Measurements from ENCODE around the gene SEPTIN2. TPM values are rescaled to one million over a fixed set of nuclear protein-coding genes. Genes with fewer than 3 reads are reported as not detected.
A peak's percentile ranks its signal among the peaks of the same experiment; 100 is the strongest.

Gene SEPTIN2
- total RNA-seq, 2 donors from 2014 or later, result 226 to 271 TPM

DNA sequence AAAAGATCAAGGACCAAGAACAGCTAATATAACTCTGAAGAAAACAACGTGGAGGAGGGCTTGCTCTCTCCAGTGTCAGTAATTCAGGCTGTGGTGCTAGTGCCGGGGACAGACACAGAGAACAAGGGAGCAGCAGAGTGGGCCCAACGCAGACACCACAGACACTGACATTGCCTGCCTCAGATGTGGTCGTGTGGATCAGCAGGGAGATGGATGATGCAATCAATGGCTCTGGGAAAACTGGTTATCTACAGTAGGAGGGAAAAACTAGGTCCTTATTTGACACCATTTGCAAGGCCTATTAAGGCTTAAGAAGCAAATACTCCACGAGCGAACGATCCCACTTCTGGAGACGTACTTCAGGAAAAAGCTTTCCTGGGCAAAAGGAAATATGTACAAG is 36.3 kb upstream of the SEPTIN2 start:
- Histone ChIP-seq H3K27ac (no peak overlapping the region), H3K4me1 (peaks cover 28% of the 10 kb centered on the region), H3K9me3 (no peaks in the 10 kb centered on the region), H3K36me3 (replicated peaks in 1 of 2; ENCODE audit: insufficient read depth in 1 of 2, low read depth in 2 of 2) (no peaks in the 10 kb centered on the region), H3K4me3 (no peak overlapping the region), H3K27me3 (no peaks in the 10 kb centered on the region)
- DNase-seq (no peak), ATAC-seq (peak; percentile 50)
- intact Hi-C loops (cut with DNase I), result no loop called here
- WGBS, 2 donors, result 47 to 62% methylated on average over 8 of the region's 8 CpGs
- TF ChIP-seq, protein P1, sequence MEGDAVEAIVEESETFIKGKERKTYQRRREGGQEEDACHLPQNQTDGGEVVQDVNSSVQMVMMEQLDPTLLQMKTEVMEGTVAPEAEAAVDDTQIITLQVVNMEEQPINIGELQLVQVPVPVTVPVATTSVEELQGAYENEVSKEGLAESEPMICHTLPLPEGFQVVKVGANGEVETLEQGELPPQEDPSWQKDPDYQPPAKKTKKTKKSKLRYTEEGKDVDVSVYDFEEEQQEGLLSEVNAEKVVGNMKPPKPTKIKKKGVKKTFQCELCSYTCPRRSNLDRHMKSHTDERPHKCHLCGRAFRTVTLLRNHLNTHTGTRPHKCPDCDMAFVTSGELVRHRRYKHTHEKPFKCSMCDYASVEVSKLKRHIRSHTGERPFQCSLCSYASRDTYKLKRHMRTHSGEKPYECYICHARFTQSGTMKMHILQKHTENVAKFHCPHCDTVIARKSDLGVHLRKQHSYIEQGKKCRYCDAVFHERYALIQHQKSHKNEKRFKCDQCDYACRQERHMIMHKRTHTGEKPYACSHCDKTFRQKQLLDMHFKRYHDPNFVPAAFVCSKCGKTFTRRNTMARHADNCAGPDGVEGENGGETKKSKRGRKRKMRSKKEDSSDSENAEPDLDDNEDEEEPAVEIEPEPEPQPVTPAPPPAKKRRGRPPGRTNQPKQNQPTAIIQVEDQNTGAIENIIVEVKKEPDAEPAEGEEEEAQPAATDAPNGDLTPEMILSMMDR (IDR thresholded peaks at IDR 0.05), result no peak
- no peak for TF ChIP-seq POLR2A (IDR thresholded peaks at IDR 0.05)

DNA sequence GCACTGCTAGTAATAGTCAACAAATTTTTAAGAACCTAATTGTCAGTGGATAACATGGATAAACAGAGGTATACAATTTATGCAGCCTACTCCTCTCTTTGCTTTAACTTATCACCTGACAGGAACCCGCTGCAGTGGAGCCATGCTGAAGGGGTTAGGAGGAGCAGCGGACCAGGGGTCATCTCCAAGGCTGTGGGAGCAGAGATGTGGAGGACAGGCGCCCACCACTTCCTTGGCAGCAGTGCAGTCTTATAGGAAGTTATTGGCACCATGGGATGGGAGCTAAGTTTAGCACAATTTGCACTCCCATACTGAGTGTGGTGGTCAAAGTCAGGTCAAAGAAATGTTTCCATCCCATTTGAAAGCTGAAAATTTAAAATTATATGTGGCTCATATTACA is 35.9 kb upstream of the SEPTIN2 start:
- 76% methylated on average over 3 of the region's 3 CpGs for WGBS, 2 donors
- H3K36me3 ChIP-seq (replicated peaks in 1 of 2; ENCODE audit: insufficient read depth in 1 of 2, low read depth in 2 of 2), result no peaks in the 10 kb centered on the region
- peaks cover 28% of the 10 kb centered on the region for H3K4me1 ChIP-seq
- H3K27ac ChIP-seq, result no peak overlapping the region
- no peaks in the 10 kb centered on the region for H3K27me3 ChIP-seq
- no peak overlapping the region for H3K4me3 ChIP-seq
- no peak for DNase-seq
- TF ChIP-seq, protein P1 (IDR thresholded peaks at IDR 0.05), result no peak
- no peak for TF ChIP-seq POLR2A (IDR thresholded peaks at IDR 0.05)
- intact Hi-C loops (cut with DNase I), result no loop called here
- no peaks in the 10 kb centered on the region for H3K9me3 ChIP-seq
- ATAC-seq, result no peak

DNA sequence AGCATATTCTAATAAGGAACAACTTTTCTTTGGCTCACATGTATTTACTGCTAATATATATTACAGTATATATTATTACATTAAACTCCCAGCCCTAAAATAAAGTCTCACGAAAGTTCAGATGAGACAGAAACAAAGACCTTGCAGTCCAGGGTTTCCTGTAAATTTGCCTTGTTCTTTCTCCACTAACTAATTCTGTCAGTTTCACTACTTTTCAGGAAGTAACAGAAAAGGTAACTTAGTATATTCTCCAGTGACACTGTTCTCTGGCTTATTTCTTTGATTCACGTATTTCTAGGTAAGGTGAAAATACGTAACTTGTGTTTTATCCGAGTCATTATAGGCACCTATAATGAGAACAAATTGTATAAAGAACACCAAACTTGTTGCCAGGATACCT is 35.4 kb upstream of the SEPTIN2 start:
- ATAC-seq (no peak), DNase-seq (no peak)
- Histone ChIP-seq H3K4me3 (no peak overlapping the region), H3K27me3 (no peaks in the 10 kb centered on the region), H3K36me3 (replicated peaks in 1 of 2; ENCODE audit: insufficient read depth in 1 of 2, low read depth in 2 of 2) (no peaks in the 10 kb centered on the region), H3K9me3 (no peaks in the 10 kb centered on the region), H3K27ac (no peak overlapping the region), H3K4me1 (peaks cover 33% of the 10 kb centered on the region)
- WGBS, 2 donors, result 87 to 91% methylated on average over 4 of the region's 4 CpGs
- intact Hi-C loops (cut with DNase I), result no loop called here
- TF ChIP-seq POLR2A (IDR thresholded peaks at IDR 0.05), result no peak
- TF ChIP-seq, protein P1 (IDR thresholded peaks at IDR 0.05), result no peak

DNA sequence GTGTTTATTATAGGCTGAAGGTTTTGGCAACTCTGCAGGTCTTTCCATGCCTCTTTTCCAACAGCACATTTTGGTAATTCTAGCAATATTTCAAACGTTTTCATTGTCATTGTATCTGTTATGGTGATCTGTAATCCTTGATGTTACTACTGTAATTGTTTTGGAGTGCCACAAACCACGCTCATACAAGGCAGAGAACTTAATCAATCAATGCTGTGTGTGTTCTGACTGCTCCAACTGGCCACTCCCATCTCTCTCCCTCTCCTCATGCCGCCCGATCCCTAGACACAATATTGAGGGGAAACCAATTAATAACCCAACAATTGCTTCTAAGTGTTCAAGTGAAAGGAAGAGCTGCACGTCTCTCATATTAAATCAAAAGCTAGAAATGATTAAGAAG is 33.2 kb upstream of the SEPTIN2 start:
- no peak overlapping the region for H3K27ac ChIP-seq
- no peak for DNase-seq
- no peaks in the 10 kb centered on the region for H3K9me3 ChIP-seq
- no peak for ATAC-seq
- H3K36me3 ChIP-seq (replicated peaks in 1 of 2; ENCODE audit: insufficient read depth in 1 of 2, low read depth in 2 of 2), result no peaks in the 10 kb centered on the region
- TF ChIP-seq POLR2A (IDR thresholded peaks at IDR 0.05), result no peak
- peaks cover 37% of the 10 kb centered on the region for H3K4me1 ChIP-seq
- H3K27me3 ChIP-seq, result no peaks in the 10 kb centered on the region
- 30 to 31% methylated on average over 5 of the region's 5 CpGs for WGBS, 2 donors
- intact Hi-C loops (cut with DNase I), result no loop called here
- no peak overlapping the region for H3K4me3 ChIP-seq

DNA sequence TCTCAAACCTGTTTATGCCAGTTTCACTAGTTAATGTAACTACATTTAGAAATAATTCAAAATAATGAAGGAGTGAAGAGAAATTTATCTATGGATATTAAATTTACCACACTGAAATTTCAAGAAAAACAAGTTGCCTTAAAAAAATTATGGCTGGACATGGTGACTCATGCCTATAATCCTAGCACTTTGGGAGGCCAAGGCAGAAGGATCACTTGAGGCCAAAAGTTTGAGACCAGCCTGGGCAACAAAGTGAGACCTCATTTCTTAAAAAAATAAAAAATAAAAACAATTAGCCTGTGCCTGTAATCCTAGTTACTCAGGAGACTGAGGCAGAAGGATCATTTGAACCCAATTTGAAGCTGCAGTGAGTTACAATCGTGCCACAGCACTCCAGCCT is 30.1 kb upstream of the SEPTIN2 start:
- peaks cover 43% of the 10 kb centered on the region for H3K4me1 ChIP-seq
- H3K4me3 ChIP-seq, result no peak overlapping the region
- no peaks in the 10 kb centered on the region for H3K27me3 ChIP-seq
- DNase-seq (no peak), ATAC-seq (no peak)
- peak overlapping the region in 1 of 4 donors; percentile 6 for H3K27ac ChIP-seq
- intact Hi-C loops (cut with DNase I), result no loop called here
- 68 to 78% methylated on average over 1 of the region's 1 CpG for WGBS, 2 donors
- no peaks in the 10 kb centered on the region for H3K9me3 ChIP-seq
- no peaks in the 10 kb centered on the region for H3K36me3 ChIP-seq (replicated peaks in 1 of 2; ENCODE audit: insufficient read depth in 1 of 2, low read depth in 2 of 2)
- TF ChIP-seq POLR2A (IDR thresholded peaks at IDR 0.05), result no peak
- TF ChIP-seq, protein P1 (IDR thresholded peaks at IDR 0.05), result no peak
